ENCODE results near the gene COMMD4. TPM values are rescaled to one million over a fixed set of nuclear protein-coding genes. Genes with fewer than 3 reads are reported as not detected.

COMMD4 gene
- total and polyA plus RNA-seq, 10 of the 15 experiments (the other 5 are each of a cell fraction or from before 2014, with no cell fraction given), result 14.5 to 118 (median 75.3) TPM

DNA sequence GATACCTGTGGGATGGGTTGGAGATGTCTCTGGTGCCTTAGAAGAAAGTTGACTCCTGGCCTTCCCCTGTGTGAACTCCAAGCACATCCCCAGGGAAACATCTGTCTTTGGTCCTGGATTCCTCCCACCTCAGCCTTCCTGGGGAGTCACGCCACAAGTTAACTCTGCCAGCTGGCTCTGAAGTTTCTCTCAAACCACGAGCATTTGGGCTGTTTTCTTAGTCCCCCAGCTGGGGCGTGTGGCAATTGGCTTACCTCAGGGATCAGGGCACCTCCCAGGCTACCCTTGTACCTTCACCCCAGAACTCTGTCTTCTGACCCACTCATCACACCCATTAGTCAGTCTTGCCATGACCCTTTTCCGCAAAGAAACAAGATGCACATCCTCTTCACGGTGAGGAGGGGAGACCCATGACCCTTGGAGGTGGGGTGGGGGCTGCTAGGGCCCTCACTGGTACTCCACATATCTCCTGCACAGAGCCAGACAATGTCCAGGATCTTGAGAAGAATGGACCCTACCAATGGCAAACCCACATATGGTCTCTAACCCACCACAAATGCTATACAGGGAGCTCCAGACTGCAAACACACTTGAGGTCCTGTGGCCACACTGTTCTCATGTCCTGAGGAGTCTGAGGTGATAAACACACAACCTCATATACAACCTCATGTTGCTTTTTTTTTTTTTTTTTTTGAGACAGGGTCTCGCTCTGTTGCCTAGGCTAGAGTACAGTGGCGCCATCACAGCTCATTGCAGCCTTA lies 14.9 kb downstream of the COMMD4 start:
- 72% methylated on average over 7 of the region's 7 CpGs for WGBS (ENCODE audit: insufficient coverage, insufficient replicate concordance, low lambda C conversion rate, missing lambda C conversion rate)
- H3K9me3 ChIP-seq (replicated peaks; ENCODE audit: control insufficient read depth, insufficient read depth, low read length), result peaks cover 15% of the 10 kb centered on the region; the same call in 2 of the 3 replicates
- intact Hi-C loops (cut with micrococcal nuclease; ENCODE audit: unreplicated experiment), result no loop called here
- no peak for TF ChIP-seq RAD51 (IDR thresholded peaks at IDR 0.05)
- TF ChIP-seq NFIC (IDR thresholded peaks at IDR 0.05; ENCODE audit: low read depth, low read length), result no peak
- TF ChIP-seq, protein P1, sequence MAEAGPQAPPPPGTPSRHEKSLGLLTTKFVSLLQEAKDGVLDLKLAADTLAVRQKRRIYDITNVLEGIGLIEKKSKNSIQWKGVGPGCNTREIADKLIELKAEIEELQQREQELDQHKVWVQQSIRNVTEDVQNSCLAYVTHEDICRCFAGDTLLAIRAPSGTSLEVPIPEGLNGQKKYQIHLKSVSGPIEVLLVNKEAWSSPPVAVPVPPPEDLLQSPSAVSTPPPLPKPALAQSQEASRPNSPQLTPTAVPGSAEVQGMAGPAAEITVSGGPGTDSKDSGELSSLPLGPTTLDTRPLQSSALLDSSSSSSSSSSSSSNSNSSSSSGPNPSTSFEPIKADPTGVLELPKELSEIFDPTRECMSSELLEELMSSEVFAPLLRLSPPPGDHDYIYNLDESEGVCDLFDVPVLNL (IDR thresholded peaks at IDR 0.05; ENCODE audit: low read depth, low read length), result no peak
- TF ChIP-seq CHD4 (IDR thresholded peaks at IDR 0.05), result no peak
- TF ChIP-seq ZBTB4 (CRISPR knock-in tag; IDR thresholded peaks at IDR 0.05), result no peak
- TF ChIP-seq ZNF207 (IDR thresholded peaks at IDR 0.05; ENCODE audit: borderline replicate concordance), result no peak
- no peak for TF ChIP-seq TARDBP (IDR thresholded peaks at IDR 0.05; ENCODE audit: borderline replicate concordance)
- no peak overlapping the region for H2AFZ ChIP-seq (ENCODE audit: control insufficient read depth, low read depth, low read length)
- ChIA-PET SMC1A (ENCODE audit: uncharacterized antibody, unreplicated experiment) (no interaction called here), POLR2A (interaction anchor here (0.6 kb wide), 1 partner anchor 271 kb away, joined by 4 read pairs; no protein-coding TSS in a partner anchor), CTCF (no interaction called here), RAD21 (ENCODE audit: unreplicated experiment) (no interaction called here)
- BruUV-seq (replicated peaks), result TSS peak; percentile 21
- peaks cover 4 to 11% of the 10 kb centered on the region in 2 experiments for H3K27me3 ChIP-seq (replicated peaks in 1 of 2; ENCODE audit: control insufficient read depth in 2 of 2, insufficient read depth in 2 of 2, low read length in 1 of 2)
- H3K4me1 ChIP-seq (ENCODE audit: control insufficient read depth, insufficient read depth, low read length), result peaks cover 23% of the 10 kb centered on the region
- H4K20me1 ChIP-seq (ENCODE audit: control insufficient read depth, insufficient read depth), result no peaks in the 10 kb centered on the region
- no peak for ATAC-seq
- H3K27ac ChIP-seq (ENCODE audit: control insufficient read depth, insufficient read depth), result no peak overlapping the region
- in situ Hi-C loops (cut with MboI), result no loop called here
- H3K36me3 ChIP-seq (ENCODE audit: control insufficient read depth in 2 of 2, insufficient read depth in 2 of 2, low read length in 1 of 2), result no peaks in the 10 kb centered on the region
- H3K79me2 ChIP-seq (ENCODE audit: control insufficient read depth, insufficient read depth, low read length), result no peaks in the 10 kb centered on the region
- DNase-seq (ENCODE audit: low read depth, low spot score), result no peak
- no peak overlapping the region for H3K9ac ChIP-seq (ENCODE audit: control insufficient read depth, insufficient read depth, low read length)
- no peak overlapping the region for H3K4me3 ChIP-seq
- H3K4me2 ChIP-seq (ENCODE audit: control insufficient read depth, insufficient read depth), result no peak overlapping the region
- FAIRE-seq, result no peak

Data from GM12878 (cell line).